Spleen (tissue), 11 donors: ENCODE data around the gene GABARAP. TPM values are rescaled to one million over a fixed set of nuclear protein-coding genes. Genes with fewer than 3 reads are reported as not detected.

Experiments used
- DNase-seq: peaks from one replicate; pipeline ENCODE4 v3.0.0-alpha.2; 2020
- H3K27ac ChIP-seq, 8 donors: fragments of 200-600 bp; sonication (generic) in 7 of 8; 1 replicate in 4 of 8; 2 replicates in 4 of 8; pipeline versions ENCODE4 v1.5.0 to v1.8.0; 2016 to 2021; ENCODE audit warnings: inconsistent platforms in 4 of 8, mild to moderate bottlenecking in 4 of 8, moderate library complexity in 1 of 8
- H3K27me3 ChIP-seq, 7 donors: fragments of 200-600 bp; sonication (generic) in 6 of 7; replicated peaks in 1 of 7; 1 replicate in 4 of 7; 2 replicates in 3 of 7; pipeline versions ENCODE4 v1.5.0 to v1.8.0; 2016 to 2021; ENCODE audit warnings: inconsistent platforms in 3 of 7, mild to moderate bottlenecking in 1 of 7
- H3K36me3 ChIP-seq, 6 donors: fragments of 200-600 bp; sonication (generic) in 5 of 6; 1 replicate in 4 of 6; 2 replicates in 2 of 6; pipeline versions ENCODE4 v1.5.0 to v1.8.0; 2016 to 2021; ENCODE audit warnings: inconsistent platforms in 2 of 6
- H3K4me1 ChIP-seq, 6 donors: fragments of 200-600 bp; sonication (generic) in 5 of 6; 1 replicate in 3 of 6; 2 replicates in 3 of 6; pipeline versions ENCODE4 v1.5.0 to v1.8.0; 2016 to 2021; ENCODE audit warnings: inconsistent platforms in 3 of 6
- H3K4me3 ChIP-seq, 8 donors: fragments of 200-600 bp; sonication (generic) in 7 of 8; 1 replicate in 4 of 8; 2 replicates in 4 of 8; pipeline versions ENCODE4 v1.5.0 to v1.8.0; 2016 to 2021; ENCODE audit warnings: inconsistent platforms in 4 of 8, mild to moderate bottlenecking in 4 of 8, moderate library complexity in 2 of 8
- H3K9me3 ChIP-seq, 8 donors: fragments of 200-600 bp; sonication (generic) in 7 of 8; 1 replicate in 4 of 8; 2 replicates in 4 of 8; pipeline versions ENCODE4 v1.5.0 to v1.8.0; 2016 to 2021; ENCODE audit warnings: inconsistent platforms in 4 of 8
- CTCF ChIP-seq, 11 experiments: fragments of 200-600 bp in 7 of 11; fragments of 450-650 bp in 4 of 11; sonication (generic) in 4 of 11; IDR thresholded peaks in 8 of 11; conservative IDR thresholded peaks in 3 of 11; 1 replicate in 7 of 11; 2 replicates in 4 of 11; pipeline versions ENCODE4 v1.4.0 to v1.8.0; 2016 to 2021; ENCODE audit warnings: antibody characterized with exemption in 11 of 11, inconsistent platforms in 4 of 11, mild to moderate bottlenecking in 1 of 11
- POLR2A ChIP-seq, 3 donors: fragments of 450-650 bp; IDR thresholded peaks; one replicate each; pipeline ENCODE4 v1.5.1; 2017; ENCODE audit warnings: antibody characterized with exemption in 3 of 3, mild to moderate bottlenecking in 1 of 3
- POLR2AphosphoS5 ChIP-seq, 3 donors: sonication (generic); formaldehyde crosslinking; IDR thresholded peaks; one replicate each; pipeline ENCODE4 v1.5.1; 2017; ENCODE audit warnings: antibody characterized with exemption in 3 of 3
- WGBS, 5 donors: extraction: QIAGEN DNeasy Blood & Tissue Kit in 3 of 5; methylation state at CpG; one replicate each; pipeline versions ENCODE4 v1.1.5 to v1.1.7; 2013 to 2018; 5-methylcytosine and 5-hydroxymethylcytosine counted together
- intact Hi-C: fragments of 100-400 bp; cut with DNase I; formaldehyde crosslinking; loops from one replicate; pipeline ENCODE4 v1.15.0; 2023; ENCODE audit warnings: low total_unique reads
- polyA plus RNA-seq, 3 donors: library from polyadenylated mRNA; stranded (reverse); fragments of 200-250 nt; gene quantifications; one replicate each; pipeline ENCODE4 v1.2.1, GENCODE V29; 2013
- total RNA-seq, 7 donors: library from RNA; depleted of rRNA in 3 of 7; stranded (reverse); fragments of >200 nt in 3 of 7; fragmentation: NEBNext Ultra II Directional in 4 of 7; extraction: Animal tissue kit (Norgen Biotek cat#: 25700) in 4 of 7; gene quantifications; one replicate each; pipeline versions ENCODE4 v1.1.0 to v1.2.1, GENCODE V29; 2016 to 2021
- donor health status: healthy with polysubstance abuse.
- donor health status: DM: no; HTN: no; CAD: no; lungs with moderate emphysema.
- donor health status: DM: no; HTN: no; CAD: no.
- donor health status: Bipolar disorder and iron deficiency.
- donor health status: healthy.
- donor health status: DM: no; HTN: no; CAD: no.
- donor health status: DM: yes; HTN: yes; CAD: no.

GABARAP gene
- total and polyA plus RNA-seq, 10 donors: 222 to 855 (median 489) TPM

DNA sequence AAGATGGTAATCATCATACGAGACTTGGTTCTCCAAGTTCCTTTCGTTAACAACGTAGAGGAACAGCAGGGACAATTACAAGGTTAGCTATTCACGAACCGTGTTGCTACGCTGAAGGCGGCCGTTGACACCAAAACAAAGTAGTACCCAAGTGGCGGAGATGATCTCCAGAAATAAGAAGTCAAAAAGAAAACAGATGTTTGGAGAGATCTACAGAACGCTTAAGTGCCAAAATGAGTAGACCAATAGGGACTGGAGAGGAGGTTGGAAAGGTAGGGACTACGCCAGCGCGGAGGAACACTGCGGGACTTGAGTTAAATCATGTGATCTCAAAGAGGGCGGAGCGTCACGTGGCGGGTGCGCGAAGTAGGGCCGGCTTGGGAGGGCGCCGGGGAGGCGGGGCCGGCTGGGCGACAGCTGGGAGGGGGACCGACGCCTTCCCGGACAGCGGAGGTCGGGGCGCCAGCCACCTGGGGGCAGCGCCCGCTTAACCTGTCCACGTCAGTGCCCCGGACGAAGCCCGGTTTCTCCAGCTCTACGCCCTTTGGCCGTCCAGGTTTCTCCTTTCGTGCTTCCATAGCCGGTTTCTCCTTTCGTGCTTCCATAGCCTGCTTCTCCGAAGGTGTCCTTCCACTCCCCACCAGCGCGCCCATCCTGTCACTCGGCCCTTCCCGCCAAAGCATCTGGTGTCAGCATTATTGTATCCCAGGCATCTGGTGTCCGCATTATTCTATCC lies 636 bp upstream of the GABARAP start:
- WGBS, 5 donors: 1 to 3% (median 2%) methylated on average over 43 to 49 of the region's 49 CpGs

GRCh38 chr17:7241090-7241733 lies 1.0 kb downstream of the GABARAP start:
- no peak for DNase-seq
- 38 to 59% (median 41%) methylated on average over 9 of the region's 9 CpGs for WGBS, 5 donors
- Histone ChIP-seq H3K36me3 (peaks cover 0 to 57% (median 43%) of the 10 kb centered on the region in 6 donors), H3K4me3 (peak overlapping the region; percentile 69 to 99 (median 94)), H3K4me1 (peaks cover 28 to 56% (median 50%) of the 10 kb centered on the region in 6 donors), H3K27ac (peak overlapping the region; percentile 85 to 99 (median 98)), H3K27me3 (no peaks in the 10 kb centered on the region), H3K9me3 (no peaks in the 10 kb centered on the region)
- no peak for TF ChIP-seq CTCF (IDR thresholded peaks at IDR 0.05 in 8 of 11, conservative IDR thresholded peaks at IDR 0.05 in 3 of 11)
- TF ChIP-seq POLR2AphosphoS5 (IDR thresholded peaks at IDR 0.05): no peak
- no peak for TF ChIP-seq POLR2A (IDR thresholded peaks at IDR 0.05)
- intact Hi-C loops: no loop called here

More for the DNA sequence above, 636 bp upstream of the GABARAP start:
- H3K4me3 ChIP-seq: peak overlapping the region; percentile 69 to 99 (median 94)
- peaks cover 0 to 61% (median 45%) of the 10 kb centered on the region in 6 donors for H3K36me3 ChIP-seq
- H3K9me3 ChIP-seq: no peaks in the 10 kb centered on the region
- peak in 2 of 3 donors; percentile 15 to 81 for TF ChIP-seq POLR2A (IDR thresholded peaks at IDR 0.05)
- peak in 3 of 11 experiments; percentile 11 to 36 (median 27) for TF ChIP-seq CTCF (IDR thresholded peaks at IDR 0.05 in 8 of 11, conservative IDR thresholded peaks at IDR 0.05 in 3 of 11)
- peak; percentile 96 for TF ChIP-seq POLR2AphosphoS5 (IDR thresholded peaks at IDR 0.05)
- peaks cover 25 to 55% (median 40%) of the 10 kb centered on the region in 6 donors for H3K4me1 ChIP-seq
- intact Hi-C loops: no loop called here
- H3K27me3 ChIP-seq: no peaks in the 10 kb centered on the region
- H3K27ac ChIP-seq: peak overlapping the region; percentile 85 to 99 (median 98)
- DNase-seq: peak; percentile 97

DNA sequence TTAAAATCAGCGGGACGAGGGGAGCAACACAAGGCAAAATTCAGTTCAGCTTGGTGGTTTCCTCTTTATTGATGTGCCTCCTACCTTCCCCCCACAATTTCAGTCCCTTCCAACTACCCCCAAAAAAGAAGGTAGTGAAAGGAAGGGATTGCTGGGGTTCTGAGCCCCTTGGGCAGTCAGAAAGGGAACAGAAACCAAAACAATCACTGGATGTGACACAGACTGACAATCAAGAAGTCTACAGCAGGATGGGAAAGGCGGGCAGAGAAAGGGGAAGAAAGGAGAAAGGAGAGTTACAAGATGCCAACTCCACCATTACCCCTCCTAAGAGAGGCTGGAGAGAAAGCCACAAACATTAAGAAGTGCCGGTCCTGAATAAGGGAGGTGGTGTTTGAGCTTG lies 1.9 kb downstream of the GABARAP start:
- H3K36me3 ChIP-seq: peaks cover 0 to 57% (median 43%) of the 10 kb centered on the region in 6 donors
- H3K4me3 ChIP-seq: peak overlapping the region; percentile 7 to 99 (median 94)
- no peaks in the 10 kb centered on the region for H3K9me3 ChIP-seq
- DNase-seq: no peak
- 40 to 63% (median 50%) methylated on average over 4 of the region's 4 CpGs for WGBS, 5 donors
- H3K4me1 ChIP-seq: peaks cover 28 to 65% (median 56%) of the 10 kb centered on the region in 6 donors
- intact Hi-C loops: no loop called here
- H3K27me3 ChIP-seq: no peaks in the 10 kb centered on the region
- TF ChIP-seq POLR2A (IDR thresholded peaks at IDR 0.05) (no peak), CTCF (IDR thresholded peaks at IDR 0.05 in 8 of 11, conservative IDR thresholded peaks at IDR 0.05 in 3 of 11) (no peak), POLR2AphosphoS5 (IDR thresholded peaks at IDR 0.05) (no peak)
- peak overlapping the region in 7 of 8 donors; percentile 43 to 99 (median 98) for H3K27ac ChIP-seq
